Middle frontal gyrus (tissue), 1 donor: ENCODE results near the gene GLP1R.

Source experiments
- DNase-seq: peaks from one replicate; pipeline ENCODE4 v3.0.0-alpha.2; 2015; ENCODE audit warnings: low spot score; ENCODE audit errors: extremely low spot score

The GLP1R gene

GRCh38 chr6:39048481-39049399, at the start of gene GLP1R:
GLP1R (plus strand) TSS chr6:39048781; CDS start chr6:39048841, 60 bp downstream.
- no peak for DNase-seq

GRCh38 chr6:39003072-39003471, 45.5 kb upstream of the GLP1R start:
- no peak for DNase-seq

GRCh38 chr6:39003492-39003891, 45.1 kb upstream of the GLP1R start:
- no peak for DNase-seq

GRCh38 chr6:39004801-39005200, 43.8 kb upstream of the GLP1R start:
- no peak for DNase-seq

GRCh38 chr6:39005774-39006173, 42.8 kb upstream of the GLP1R start:
- no peak for DNase-seq

- no peak for DNase-seq
Observed at GRCh38 chr6:39007575-39007974, 41.0 kb upstream of the GLP1R start.

- DNase-seq = no peak
Observed at GRCh38 chr6:39008737-39009136, 39.8 kb upstream of the GLP1R start.

- DNase-seq = no peak
Observed at GRCh38 chr6:39009476-39009875, 39.1 kb upstream of the GLP1R start.

GRCh38 chr6:39016839-39017546, 31.6 kb upstream of the GLP1R start:
- no peak for DNase-seq

- DNase-seq = no peak
Observed at GRCh38 chr6:39017547-39017880, 31.1 kb upstream of the GLP1R start.

- DNase-seq = no peak
Observed at GRCh38 chr6:39018103-39018502, 30.5 kb upstream of the GLP1R start.

- DNase-seq = no peak
Observed at GRCh38 chr6:39020136-39020535, 28.4 kb upstream of the GLP1R start.

- no peak for DNase-seq
Observed at GRCh38 chr6:39021041-39021440, 27.5 kb upstream of the GLP1R start.

- DNase-seq = no peak
Observed at GRCh38 chr6:39021779-39022178, 26.8 kb upstream of the GLP1R start.

GRCh38 chr6:39026175-39026574, 22.4 kb upstream of the GLP1R start:
- DNase-seq = no peak

- DNase-seq = no peak
Observed at GRCh38 chr6:39029156-39030011, 19.2 kb upstream of the GLP1R start.

GRCh38 chr6:39035681-39036080, 12.9 kb upstream of the GLP1R start:
- no peak for DNase-seq

GRCh38 chr6:39037082-39037508, 11.5 kb upstream of the GLP1R start:
- no peak for DNase-seq

GRCh38 chr6:39037707-39038106, 10.9 kb upstream of the GLP1R start:
- DNase-seq = no peak

- DNase-seq = no peak
Observed at GRCh38 chr6:39040080-39040673, 8.4 kb upstream of the GLP1R start.

- DNase-seq = no peak
Observed at GRCh38 chr6:39041072-39041471, 7.5 kb upstream of the GLP1R start.
